ENCODE results near the gene RELN.

GRCh38 chr7:103981003-103981423, 8.4 kb downstream of the RELN start:
- TF ChIP-seq CTCF (tag by site-specific recombination; IDR thresholded peaks at IDR 0.05), result no peak
- no peak for TF ChIP-seq KLF16 (tag by site-specific recombination; IDR thresholded peaks at IDR 0.05)
- TF ChIP-seq ZBTB7A (tag by site-specific recombination; IDR thresholded peaks at IDR 0.05; ENCODE audit: low read depth), result no peak
- no peak for TF ChIP-seq ZBTB11 (tag by site-specific recombination; conservative IDR thresholded peaks at IDR 0.05; ENCODE audit: low read depth)
- no peak for TF ChIP-seq ZFP3 (tag by site-specific recombination; IDR thresholded peaks at IDR 0.05; ENCODE audit: low read depth)
- TF ChIP-seq TRIM28 (IDR thresholded peaks at IDR 0.05; ENCODE audit: borderline replicate concordance, low read length), result no peak
- TF ChIP-seq RBAK (tag by site-specific recombination; IDR thresholded peaks at IDR 0.05), result no peak
- TF ChIP-seq ZNF692 (tag by site-specific recombination; IDR thresholded peaks at IDR 0.05), result no peak
- TF ChIP-seq ZNF184 (tag by site-specific recombination; IDR thresholded peaks at IDR 0.05), result no peak
- TF ChIP-seq ZNF146 (tag by site-specific recombination; IDR thresholded peaks at IDR 0.05), result no peak
- no peak for TF ChIP-seq ZBTB48 (tag by site-specific recombination; IDR thresholded peaks at IDR 0.05)
- no peak for TF ChIP-seq ZNF138 (tag by site-specific recombination; IDR thresholded peaks at IDR 0.05; ENCODE audit: borderline replicate concordance)

Data from HEK293 (cell line).